ENCODE results near the gene PIP5K1B. TPM values are rescaled to one million over a fixed set of nuclear protein-coding genes. Genes with fewer than 3 reads are reported as not detected.

The PIP5K1B gene
- total and polyA plus RNA-seq, 2 of the 13 experiments (the other 11 are each of a cell fraction or from before 2014, with no cell fraction given) = 15.8 to 17.5 TPM

GRCh38 chr9:68732405-68733020, 27.5 kb downstream of the PIP5K1B start (continued):
- TF ChIP-seq PAXIP1 (CRISPR knock-in tag; conservative IDR thresholded peaks at IDR 0.05) (peak; percentile 98), SYNCRIP (IDR thresholded peaks at IDR 0.05; ENCODE audit: insufficient read depth, low read depth, low read length) (no peak), ZNF335 (CRISPR knock-in tag; IDR thresholded peaks at IDR 0.05) (no peak), PRPF4 (IDR thresholded peaks at IDR 0.05; ENCODE audit: low read depth, low read length, poor library complexity, severe bottlenecking) (peak; percentile 4), TCF7 (IDR thresholded peaks at IDR 0.05; ENCODE audit: low read depth) (peak; percentile 96), SNAPC2 (CRISPR knock-in tag; IDR thresholded peaks at IDR 0.05) (peak; percentile 46; the same call in 1 of the 2 replicates), MAX (IDR thresholded peaks at IDR 0.05) (peak; percentile 69), TSC22D2 (CRISPR knock-in tag; IDR thresholded peaks at IDR 0.05; ENCODE audit: borderline replicate concordance) (no peak), ZGPAT (CRISPR knock-in tag; IDR thresholded peaks at IDR 0.05) (peak; percentile 88), ZNF572 (CRISPR knock-in tag; IDR thresholded peaks at IDR 0.05) (no peak), RXRB (CRISPR knock-in tag; IDR thresholded peaks at IDR 0.05; ENCODE audit: borderline replicate concordance) (peak; percentile 89), FOXO1 (CRISPR knock-in tag; IDR thresholded peaks at IDR 0.05) (peak; percentile 98), REXO4 (CRISPR knock-in tag; IDR thresholded peaks at IDR 0.05; ENCODE audit: borderline replicate concordance) (no peak), DMAP1 (CRISPR knock-in tag; IDR thresholded peaks at IDR 0.05) (peak; percentile 23; the same call in 1 of the 2 replicates), IKZF5 (CRISPR knock-in tag; IDR thresholded peaks at IDR 0.05) (peak; percentile 66), ZNF709 (CRISPR knock-in tag; IDR thresholded peaks at IDR 0.05) (no peak), PHF8 (CRISPR knock-in tag; IDR thresholded peaks at IDR 0.05) (peak; percentile 37; the same call in 1 of the 2 replicates), MEIS1 (CRISPR knock-in tag; IDR thresholded peaks at IDR 0.05; ENCODE audit: borderline replicate concordance) (peak; percentile 83), HNF1B (CRISPR knock-in tag; IDR thresholded peaks at IDR 0.05) (no peak), JARID2 (CRISPR knock-in tag; IDR thresholded peaks at IDR 0.05; ENCODE audit: insufficient replicate concordance) (no peak), SIX1 (CRISPR knock-in tag; IDR thresholded peaks at IDR 0.05; ENCODE audit: borderline replicate concordance) (peak; percentile 83)
